PC-3 (cell line): ENCODE results near the gene PTPRE. TPM values are rescaled to one million over a fixed set of nuclear protein-coding genes. Genes with fewer than 3 reads are reported as not detected.

Source experiments
- ATAC-seq: fragments of 200-7000 bp; cut with Tn5 transposase; 2 replicates; pipeline ENCODE4 v1.9.1; 2020; ENCODE audit warnings: mild to moderate bottlenecking, moderate library complexity
- BruUV-seq: library from RNA; stranded (reverse); fragments of 400-500 nt; replicated peaks from 2 replicates; lab custom pipeline; 2021; lab: Mats Ljungman, UMichigan
- CTCF ChIA-PET: fragments of 300-600 bp; sonication (Branson Sonifier 250); formaldehyde crosslinking; loops from one replicate; lab custom pipeline; 2022; ENCODE audit warnings: antibody characterized with exemption; lab: Charles Lee
- POLR2A ChIA-PET: fragments of 300-600 bp; sonication (Branson Sonifier 250); formaldehyde crosslinking; loops from one replicate; lab custom pipeline; 2022; ENCODE audit warnings: antibody characterized with exemption; ENCODE audit not compliant: unreplicated experiment; lab: Charles Lee
- DNase-seq: peaks from one replicate; pipeline ENCODE4 v3.0.0-alpha.2; 2015
- H2AFZ ChIP-seq: fragments of 300-600 bp; sonication (generic); 2 replicates; pipeline ENCODE4 v1.6.0; 2016; ENCODE audit warnings: antibody characterized with exemption, low read length
- H3F3A ChIP-seq: fragments of 300-600 bp; sonication (generic); one replicate; pipeline ENCODE4 v1.6.0; 2017; ENCODE audit warnings: antibody characterized with exemption, low read length, control low read depth, mild to moderate bottlenecking; ENCODE audit not compliant: unreplicated experiment
- H3K27ac ChIP-seq: fragments of 300-600 bp; sonication (generic); 2 replicates; pipeline ENCODE4 v1.5.1; 2016; ENCODE audit warnings: mild to moderate bottlenecking, low read length
- H3K27me3 ChIP-seq: fragments of 300-600 bp; sonication (generic); 2 replicates; pipeline ENCODE4 v1.6.1; 2016; ENCODE audit warnings: low read length, mixed read lengths
- H3K36me3 ChIP-seq: fragments of 300-600 bp; sonication (generic); 2 replicates; pipeline ENCODE4 v1.6.1; 2016; ENCODE audit warnings: low read depth, mixed run types, low read length, mixed read lengths
- H3K4me1 ChIP-seq: fragments of 300-600 bp; sonication (generic); 2 replicates; pipeline ENCODE4 v1.5.1; 2016; ENCODE audit warnings: low read length; ENCODE audit not compliant: insufficient read depth
- H3K4me2 ChIP-seq: fragments of 300-600 bp; sonication (generic); 2 replicates; pipeline ENCODE4 v1.6.0; 2016; ENCODE audit warnings: low read length
- H3K4me3 ChIP-seq: fragments of 300-600 bp; sonication (generic); 2 replicates; pipeline ENCODE4 v1.5.1; 2016; ENCODE audit warnings: mild to moderate bottlenecking, low read length, mixed read lengths
- H3K79me2 ChIP-seq: fragments of 300-600 bp; sonication (generic); 2 replicates; pipeline ENCODE4 v1.6.1; 2017; ENCODE audit warnings: low read length, mixed read lengths
- H3K9ac ChIP-seq: fragments of 300-600 bp; sonication (generic); 2 replicates; pipeline ENCODE4 v1.6.0; 2016; ENCODE audit warnings: mild to moderate bottlenecking, low read length
- H3K9me2 ChIP-seq: fragments of 300-600 bp; sonication (generic); replicated peaks from 2 replicates; pipeline ENCODE4 v1.6.1; 2016; ENCODE audit warnings: mixed run types, low read length, mixed read lengths
- H3K9me3 ChIP-seq: fragments of 300-600 bp; sonication (generic); 2 replicates; pipeline ENCODE4 v1.6.1; 2016; ENCODE audit warnings: low read length, mixed read lengths
- H4K20me1 ChIP-seq: fragments of 300-600 bp; sonication (generic); 2 replicates; pipeline ENCODE4 v1.6.1; 2016; ENCODE audit warnings: low read length, mixed read lengths
- EZH2 ChIP-seq: fragments of 300-600 bp; sonication (generic); IDR thresholded peaks from one replicate; pipeline ENCODE4 v1.6.1; 2017; ENCODE audit warnings: antibody characterized with exemption, mild to moderate bottlenecking, low read length; ENCODE audit not compliant: unreplicated experiment
- EZH2phosphoT487 ChIP-seq: fragments of 300-600 bp; sonication (generic); IDR thresholded peaks from 2 replicates; pipeline ENCODE4 v1.6.1; 2018; ENCODE audit warnings: mild to moderate bottlenecking, antibody characterized with exemption, low read length, borderline replicate concordance
- intact Hi-C: fragments of 100-400 bp; cut with micrococcal nuclease; formaldehyde crosslinking; loops from 2 replicates; pipeline ENCODE4 v1.9.0; 2023
- total RNA-seq: library from RNA; depleted of rRNA; stranded (reverse); fragments of >200 nt; gene quantifications from 2 replicates; pipeline ENCODE4 v1.2.3, GENCODE V29; 2014
- TF ChIP-seq, protein P1 (sequence below): fragments of 300-600 bp; sonication (generic); conservative IDR thresholded peaks from 2 replicates; pipeline ENCODE4 v1.5.1; 2017; ENCODE audit warnings: antibody characterized with exemption, low read depth, mild to moderate bottlenecking, low read length

PTPRE gene
- total RNA-seq, 1 experiment from 2014 or later = 3.1 TPM

DNA sequence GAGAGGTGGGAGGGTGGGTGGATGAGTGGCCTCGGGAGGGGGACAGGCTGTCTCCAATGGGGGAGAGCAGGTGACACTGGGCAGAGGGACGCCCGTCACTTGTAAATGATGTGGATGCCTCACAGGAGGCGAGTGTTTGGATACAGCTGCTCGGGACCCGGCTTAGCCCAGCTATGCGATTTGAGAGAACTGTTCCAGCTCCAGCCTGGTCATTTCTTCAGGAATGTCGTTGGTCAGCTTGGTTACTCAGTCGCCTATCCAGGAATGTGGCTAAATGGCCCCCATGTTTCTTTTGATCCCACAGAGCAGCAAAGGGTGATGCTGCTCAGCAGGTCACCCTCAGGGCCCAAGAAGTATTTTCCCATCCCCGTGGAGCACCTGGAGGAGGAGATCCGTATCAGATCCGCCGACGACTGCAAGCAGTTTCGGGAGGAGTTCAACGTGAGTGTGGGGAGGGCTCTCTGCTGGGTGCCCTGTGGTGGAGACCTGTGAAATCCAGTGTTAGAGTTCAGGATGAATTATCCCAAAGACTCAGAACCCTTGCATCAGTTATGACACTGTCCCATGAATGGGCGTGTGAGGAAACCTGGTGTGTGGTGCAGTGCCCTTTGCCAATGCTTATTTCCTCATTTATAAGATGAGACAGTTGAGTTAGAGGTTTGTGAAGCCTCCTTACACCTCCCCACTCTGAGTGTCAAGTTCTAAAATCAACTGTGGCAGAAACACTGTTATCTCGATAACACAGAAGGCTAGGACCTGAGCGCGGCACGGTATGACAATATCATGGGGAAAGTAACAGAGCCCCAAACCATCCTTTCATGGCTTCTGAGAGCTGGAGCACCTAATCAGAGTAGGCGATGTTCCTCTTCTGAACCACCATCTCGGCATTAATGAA, 142.6 kb downstream of the PTPRE start:
- CTCF ChIA-PET = no interaction called here
- Histone ChIP-seq H3K79me2 (no peaks in the 10 kb centered on the region), H3K4me3 (no peak overlapping the region)

DNA sequence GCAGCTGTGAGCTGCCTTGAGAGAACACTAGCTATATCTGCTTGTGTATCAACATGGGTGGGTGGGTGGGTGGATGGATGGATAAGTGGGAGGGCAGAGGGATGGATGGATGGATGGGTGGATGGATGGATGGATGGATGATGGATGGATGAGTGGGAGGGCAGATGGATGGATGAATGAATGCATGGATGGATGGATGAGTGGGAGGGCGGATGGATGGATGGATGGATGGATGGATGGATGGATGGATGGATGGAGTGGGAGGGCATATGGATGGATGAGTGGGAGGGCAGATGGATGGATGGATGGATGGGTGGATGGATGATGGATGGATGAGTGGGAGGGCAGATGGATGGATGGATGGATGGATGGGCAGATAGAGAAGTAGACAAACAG, 143.2 kb downstream of the PTPRE start:
- TF ChIP-seq EZH2 = no peak
- TF ChIP-seq, protein P1, sequence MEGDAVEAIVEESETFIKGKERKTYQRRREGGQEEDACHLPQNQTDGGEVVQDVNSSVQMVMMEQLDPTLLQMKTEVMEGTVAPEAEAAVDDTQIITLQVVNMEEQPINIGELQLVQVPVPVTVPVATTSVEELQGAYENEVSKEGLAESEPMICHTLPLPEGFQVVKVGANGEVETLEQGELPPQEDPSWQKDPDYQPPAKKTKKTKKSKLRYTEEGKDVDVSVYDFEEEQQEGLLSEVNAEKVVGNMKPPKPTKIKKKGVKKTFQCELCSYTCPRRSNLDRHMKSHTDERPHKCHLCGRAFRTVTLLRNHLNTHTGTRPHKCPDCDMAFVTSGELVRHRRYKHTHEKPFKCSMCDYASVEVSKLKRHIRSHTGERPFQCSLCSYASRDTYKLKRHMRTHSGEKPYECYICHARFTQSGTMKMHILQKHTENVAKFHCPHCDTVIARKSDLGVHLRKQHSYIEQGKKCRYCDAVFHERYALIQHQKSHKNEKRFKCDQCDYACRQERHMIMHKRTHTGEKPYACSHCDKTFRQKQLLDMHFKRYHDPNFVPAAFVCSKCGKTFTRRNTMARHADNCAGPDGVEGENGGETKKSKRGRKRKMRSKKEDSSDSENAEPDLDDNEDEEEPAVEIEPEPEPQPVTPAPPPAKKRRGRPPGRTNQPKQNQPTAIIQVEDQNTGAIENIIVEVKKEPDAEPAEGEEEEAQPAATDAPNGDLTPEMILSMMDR = no peak
- TF ChIP-seq EZH2phosphoT487 = no peak
- H3K36me3 ChIP-seq = no peaks in the 10 kb centered on the region
- intact Hi-C loops = no loop called here
- H3K4me2 ChIP-seq = no peak overlapping the region
- H3K9ac ChIP-seq = no peak overlapping the region
- no peaks in the 10 kb centered on the region for H3K9me3 ChIP-seq
- H3K9me2 ChIP-seq = no peaks in the 10 kb centered on the region
- ATAC-seq = no peak
- H3K4me3 ChIP-seq = no peak overlapping the region
- H3K79me2 ChIP-seq = no peaks in the 10 kb centered on the region
- CTCF ChIA-PET = no interaction called here
- H2AFZ ChIP-seq = no peak overlapping the region
- peaks cover 23% of the 10 kb centered on the region for H3K4me1 ChIP-seq
- no peak for DNase-seq
- no peaks in the 10 kb centered on the region for H4K20me1 ChIP-seq
- H3F3A ChIP-seq = no peaks in the 10 kb centered on the region
- no peak overlapping the region for H3K27ac ChIP-seq
- POLR2A ChIA-PET = no interaction called here
- BruUV-seq = no TSS peak
- no peaks in the 10 kb centered on the region for H3K27me3 ChIP-seq

More for the DNA sequence above, 142.6 kb downstream of the PTPRE start:
- TF ChIP-seq EZH2phosphoT487 = no peak
- no peak for TF ChIP-seq EZH2
- TF ChIP-seq, protein P1 = no peak
- POLR2A ChIA-PET = interaction anchor here (0.6 kb wide), 1 partner anchor 126 kb away, joined by 6 read pairs; no protein-coding TSS in a partner anchor
- intact Hi-C loops = no loop called here
- Histone ChIP-seq H3K27ac (no peak overlapping the region), H3K9ac (no peak overlapping the region), H3K9me3 (no peaks in the 10 kb centered on the region), H2AFZ (no peak overlapping the region), H3K4me1 (peaks cover 23% of the 10 kb centered on the region), H3K4me2 (0 out of 2 replicates have a peak overlapping the region, but pooled peaks have one; percentile 95), H3K9me2 (no peaks in the 10 kb centered on the region), H3K27me3 (no peaks in the 10 kb centered on the region), H3F3A (no peaks in the 10 kb centered on the region), H3K36me3 (no peaks in the 10 kb centered on the region), H4K20me1 (no peaks in the 10 kb centered on the region)
- DNase-seq = no peak
- no peak for ATAC-seq
- BruUV-seq = no TSS peak

DNA sequence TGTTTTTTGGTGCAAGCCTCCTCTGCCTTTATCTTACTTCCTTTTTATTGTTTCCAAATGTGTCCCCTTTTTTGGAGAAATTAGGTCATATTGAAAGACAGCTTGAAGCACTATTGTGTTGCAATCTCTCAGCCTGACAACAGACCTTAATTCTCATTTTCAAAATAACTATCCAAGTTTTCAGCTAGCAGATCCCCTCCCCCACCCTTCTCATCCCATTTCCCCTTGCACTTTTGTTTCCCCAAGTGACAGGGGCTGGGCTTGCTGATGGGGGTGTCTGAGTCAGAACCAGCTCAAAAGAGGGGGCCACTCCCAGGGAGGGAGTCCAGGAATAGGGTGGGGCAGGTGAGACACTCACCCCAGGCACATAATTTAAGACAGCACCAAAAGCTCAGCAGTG, 144.0 kb downstream of the PTPRE start:
- no peaks in the 10 kb centered on the region for H3F3A ChIP-seq
- no TSS peak for BruUV-seq
- H3K4me3 ChIP-seq = no peak overlapping the region
- no peaks in the 10 kb centered on the region for H3K36me3 ChIP-seq
- H3K27ac ChIP-seq = no peak overlapping the region
- ChIA-PET POLR2A (no interaction called here), CTCF (no interaction called here)
- intact Hi-C loops = no loop called here
- no peaks in the 10 kb centered on the region for H4K20me1 ChIP-seq
- no peaks in the 10 kb centered on the region for H3K79me2 ChIP-seq
- TF ChIP-seq EZH2phosphoT487 = no peak
- no peak for TF ChIP-seq EZH2
- TF ChIP-seq, protein P1 = no peak
- H3K4me2 ChIP-seq = no peak overlapping the region
- no peak overlapping the region for H2AFZ ChIP-seq
- H3K9me3 ChIP-seq = no peaks in the 10 kb centered on the region
- DNase-seq = no peak
- no peak overlapping the region for H3K9ac ChIP-seq
- H3K4me1 ChIP-seq = peaks cover 23% of the 10 kb centered on the region
- no peaks in the 10 kb centered on the region for H3K27me3 ChIP-seq
- no peaks in the 10 kb centered on the region for H3K9me2 ChIP-seq
- no peak for ATAC-seq
